Upper lobe of right lung (tissue), 1 donor: ENCODE measurements around the gene EYA4. TPM values are rescaled to one million over a fixed set of nuclear protein-coding genes. Genes with fewer than 3 reads are reported as not detected.

Source experiments
- ATAC-seq: fragments of 200-7000 bp; cut with Tn5 transposase; one replicate; pipeline ENCODE4 v1.9.1; 2020; ENCODE audit warnings: mild to moderate bottlenecking, moderate library complexity
- DNase-seq: peaks from one replicate; pipeline ENCODE4 v3.0.0-alpha.2; 2020
- H3K27ac ChIP-seq: fragments of 200-600 bp; one replicate; pipeline ENCODE4 v1.8.0; 2022
- H3K27me3 ChIP-seq: fragments of 200-600 bp; one replicate; pipeline ENCODE4 v1.8.0; 2022; ENCODE audit warnings: mild to moderate bottlenecking
- H3K36me3 ChIP-seq: fragments of 200-600 bp; one replicate; pipeline ENCODE4 v1.8.0; 2022
- H3K4me1 ChIP-seq: fragments of 200-600 bp; one replicate; pipeline ENCODE4 v1.8.0; 2022
- H3K4me3 ChIP-seq: fragments of 200-600 bp; one replicate; pipeline ENCODE4 v1.8.0; 2022; ENCODE audit warnings: mild to moderate bottlenecking
- H3K9me3 ChIP-seq: fragments of 200-600 bp; one replicate; pipeline ENCODE4 v1.8.0; 2022
- intact Hi-C: fragments of 100-400 bp; cut with DNase I; formaldehyde crosslinking; loops from one replicate; pipeline ENCODE4 v1.11.0; 2022
- total RNA-seq: library from RNA; stranded (reverse); fragmentation: NEBNext Ultra II Directional; extraction: Animal tissue kit (Norgen Biotek cat#: 25700); gene quantifications from one replicate; pipeline ENCODE4 v1.2.1, GENCODE V29; 2021
- TF ChIP-seq, protein P1 (sequence below): fragments of 200-600 bp; IDR thresholded peaks from one replicate; pipeline ENCODE4 v1.8.0; 2022; ENCODE audit warnings: antibody characterized with exemption
- donor health status: DM: no; HTN: yes; CAD: no; lungs with severe emphysema.

The EYA4 gene
- total RNA-seq, 1 donor from 2014 or later = 6.0 TPM

DNA sequence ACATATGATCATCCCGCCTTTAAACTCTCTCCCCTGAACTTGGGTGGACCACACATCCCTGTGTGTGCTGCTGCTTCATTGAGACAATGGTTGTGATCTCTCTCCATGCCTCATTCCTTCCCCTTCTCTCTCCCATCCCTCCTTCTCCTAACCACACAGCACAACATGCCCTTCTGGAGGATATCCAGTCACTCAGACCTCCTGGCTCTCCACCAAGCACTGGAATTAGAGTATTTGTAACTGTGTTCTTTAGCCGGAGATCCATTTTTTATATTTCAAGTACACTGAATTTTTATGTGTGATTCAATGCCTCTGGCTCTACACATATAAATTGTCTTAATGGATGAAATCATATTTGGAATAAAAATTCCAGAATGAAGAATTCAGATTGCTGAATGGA is 287.4 kb downstream of the EYA4 start:
- no peaks in the 10 kb centered on the region for H3K9me3 ChIP-seq
- TF ChIP-seq, protein P1, sequence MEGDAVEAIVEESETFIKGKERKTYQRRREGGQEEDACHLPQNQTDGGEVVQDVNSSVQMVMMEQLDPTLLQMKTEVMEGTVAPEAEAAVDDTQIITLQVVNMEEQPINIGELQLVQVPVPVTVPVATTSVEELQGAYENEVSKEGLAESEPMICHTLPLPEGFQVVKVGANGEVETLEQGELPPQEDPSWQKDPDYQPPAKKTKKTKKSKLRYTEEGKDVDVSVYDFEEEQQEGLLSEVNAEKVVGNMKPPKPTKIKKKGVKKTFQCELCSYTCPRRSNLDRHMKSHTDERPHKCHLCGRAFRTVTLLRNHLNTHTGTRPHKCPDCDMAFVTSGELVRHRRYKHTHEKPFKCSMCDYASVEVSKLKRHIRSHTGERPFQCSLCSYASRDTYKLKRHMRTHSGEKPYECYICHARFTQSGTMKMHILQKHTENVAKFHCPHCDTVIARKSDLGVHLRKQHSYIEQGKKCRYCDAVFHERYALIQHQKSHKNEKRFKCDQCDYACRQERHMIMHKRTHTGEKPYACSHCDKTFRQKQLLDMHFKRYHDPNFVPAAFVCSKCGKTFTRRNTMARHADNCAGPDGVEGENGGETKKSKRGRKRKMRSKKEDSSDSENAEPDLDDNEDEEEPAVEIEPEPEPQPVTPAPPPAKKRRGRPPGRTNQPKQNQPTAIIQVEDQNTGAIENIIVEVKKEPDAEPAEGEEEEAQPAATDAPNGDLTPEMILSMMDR = no peak
- ATAC-seq = no peak
- no peaks in the 10 kb centered on the region for H3K27me3 ChIP-seq
- H3K4me1 ChIP-seq = no peaks in the 10 kb centered on the region
- no peak overlapping the region for H3K27ac ChIP-seq
- intact Hi-C loops = no loop called here
- no peaks in the 10 kb centered on the region for H3K36me3 ChIP-seq
- DNase-seq = no peak
- H3K4me3 ChIP-seq = no peak overlapping the region

DNA sequence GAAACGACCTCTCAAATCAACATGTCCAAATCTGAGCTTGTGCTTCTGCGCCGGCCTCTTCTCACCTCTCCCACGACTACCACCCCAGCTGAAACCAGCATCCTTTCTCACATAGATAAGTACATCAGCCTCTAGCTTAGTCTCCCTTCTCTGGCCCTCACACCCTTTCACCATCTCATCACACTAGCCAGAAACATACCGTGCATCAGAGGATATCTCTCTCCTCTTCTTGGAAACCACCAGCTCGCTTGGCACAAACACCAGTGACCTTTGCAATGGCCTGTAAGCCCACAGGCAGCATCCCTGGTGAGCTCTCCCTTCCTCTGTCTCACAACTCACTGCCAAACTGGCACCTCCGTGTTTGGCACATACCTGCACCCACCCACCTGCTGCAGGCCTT is 291.8 kb downstream of the EYA4 start:
- Histone ChIP-seq H3K9me3 (no peaks in the 10 kb centered on the region), H3K36me3 (no peaks in the 10 kb centered on the region), H3K27me3 (no peaks in the 10 kb centered on the region), H3K27ac (no peak overlapping the region), H3K4me1 (no peaks in the 10 kb centered on the region), H3K4me3 (no peak overlapping the region)
- no peak for ATAC-seq
- TF ChIP-seq, protein P1 = no peak
- no peak for DNase-seq
- intact Hi-C loops = no loop called here

DNA sequence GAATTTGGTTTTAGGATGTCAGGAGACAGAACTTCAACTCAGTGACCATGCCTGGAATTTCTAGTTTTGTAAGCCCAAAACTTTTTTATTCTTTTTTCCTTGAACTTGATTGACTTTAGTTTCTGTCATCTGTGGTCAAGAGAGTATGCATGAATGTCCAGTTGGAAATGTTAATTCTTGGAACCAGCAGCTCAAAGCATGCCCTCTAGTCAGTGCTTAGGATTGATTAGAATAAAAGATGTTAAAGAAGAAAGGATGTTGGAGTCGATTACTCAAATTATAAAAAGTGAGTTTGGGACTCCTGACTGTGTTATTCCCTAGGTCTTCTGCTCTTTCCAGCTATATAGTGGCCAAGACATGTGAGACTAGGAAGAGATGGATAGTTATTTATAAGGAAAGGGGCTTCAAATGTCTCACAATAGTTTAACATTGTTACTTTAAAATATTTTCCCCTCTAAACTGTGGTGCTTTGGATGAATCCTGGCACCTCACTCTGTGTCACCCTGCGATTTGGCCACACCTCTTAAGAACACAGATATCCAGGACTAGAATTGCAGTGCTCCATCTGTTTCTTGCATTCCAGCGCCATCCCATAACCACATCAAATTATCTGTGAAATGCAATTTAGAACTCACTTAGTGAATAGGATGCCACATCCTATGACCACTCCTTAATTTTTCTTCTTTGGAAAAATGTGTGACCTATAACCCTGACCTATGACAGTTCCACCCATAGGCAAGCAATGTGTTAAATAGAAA is 298.5 kb downstream of the EYA4 start:
- no peaks in the 10 kb centered on the region for H3K27me3 ChIP-seq
- no peak overlapping the region for H3K4me3 ChIP-seq
- DNase-seq (no peak), ATAC-seq (no peak)
- no peaks in the 10 kb centered on the region for H3K36me3 ChIP-seq
- no peak overlapping the region for H3K27ac ChIP-seq
- H3K9me3 ChIP-seq = no peaks in the 10 kb centered on the region
- intact Hi-C loops = no loop called here
- TF ChIP-seq, protein P1 = no peak
- no peaks in the 10 kb centered on the region for H3K4me1 ChIP-seq

DNA sequence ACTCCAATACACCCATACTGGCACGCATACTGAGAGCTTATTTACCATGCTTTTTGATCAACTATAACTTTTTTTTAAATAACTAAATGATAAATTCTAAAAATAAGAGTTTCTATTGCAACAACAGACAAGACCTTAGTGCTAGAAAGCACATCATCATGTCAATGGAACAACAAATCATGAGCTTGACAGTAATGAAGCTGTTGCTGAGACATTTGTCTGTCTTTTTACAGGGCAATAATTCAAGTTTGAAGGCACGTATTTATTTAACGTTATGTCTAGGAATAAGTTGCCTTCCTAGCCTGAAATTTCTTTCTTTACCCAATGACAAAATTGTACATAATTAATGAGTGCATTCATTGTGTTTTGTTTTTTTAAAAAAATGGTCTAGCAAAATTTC is 299.2 kb downstream of the EYA4 start:
- Histone ChIP-seq H3K27ac (no peak overlapping the region), H3K4me3 (no peak overlapping the region), H3K27me3 (no peaks in the 10 kb centered on the region), H3K4me1 (no peaks in the 10 kb centered on the region), H3K9me3 (no peaks in the 10 kb centered on the region), H3K36me3 (no peaks in the 10 kb centered on the region)
- intact Hi-C loops = no loop called here
- no peak for DNase-seq
- no peak for ATAC-seq
- TF ChIP-seq, protein P1 = no peak

DNA sequence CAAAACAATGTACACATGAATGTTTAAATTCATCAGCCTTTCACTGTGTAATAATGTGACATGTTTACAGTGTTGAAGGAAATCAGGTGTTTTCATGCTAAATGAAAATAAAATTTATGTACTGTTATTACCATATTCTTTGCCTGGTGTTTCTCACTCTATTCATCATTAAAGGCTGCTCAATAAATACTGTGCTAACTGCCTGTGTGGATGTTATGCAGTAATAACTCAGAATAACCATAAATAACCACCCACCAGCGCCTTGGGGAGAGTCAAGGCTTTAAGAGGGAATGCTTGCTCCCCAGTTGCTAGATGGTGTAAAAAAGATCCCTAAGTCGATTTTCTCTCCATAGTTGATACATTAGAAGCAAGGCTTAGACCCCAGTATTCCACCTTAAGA is 299.9 kb downstream of the EYA4 start:
- no peaks in the 10 kb centered on the region for H3K27me3 ChIP-seq
- H3K27ac ChIP-seq = no peak overlapping the region
- H3K9me3 ChIP-seq = no peaks in the 10 kb centered on the region
- intact Hi-C loops = no loop called here
- no peaks in the 10 kb centered on the region for H3K4me1 ChIP-seq
- DNase-seq (no peak), ATAC-seq (no peak)
- TF ChIP-seq, protein P1 = no peak
- H3K4me3 ChIP-seq = no peak overlapping the region
- H3K36me3 ChIP-seq = no peaks in the 10 kb centered on the region
